ENCODE measurements around the gene B3GNT3. TPM values are rescaled to one million over a fixed set of nuclear protein-coding genes. Genes with fewer than 3 reads are reported as not detected.

Gene B3GNT3
- total RNA-seq, 1 experiment from 2014 or later = 2.8 TPM

GRCh38 chr19:17837972-17838371, 43.0 kb downstream of the B3GNT3 start:
- peaks cover 3% of the 10 kb centered on the region for H3K27me3 Mint-ChIP-seq (ENCODE audit: insufficient read depth, unreplicated experiment)
- POLR2A ChIA-PET = no interaction called here
- H3K4me3 Mint-ChIP-seq (ENCODE audit: unreplicated experiment) = no peak overlapping the region
- Histone ChIP-seq H3K9me3 (no peaks in the 10 kb centered on the region), H3K36me3 (ENCODE audit: control insufficient read depth, insufficient read depth, low read length) (no peaks in the 10 kb centered on the region), H3K4me3 (ENCODE audit: low read depth, low read length) (no peak overlapping the region), H3K4me1 (no peaks in the 10 kb centered on the region), H3K27me3 (replicated peaks; ENCODE audit: control insufficient read depth, insufficient read depth, low read length) (no peaks in the 10 kb centered on the region)
- no peak for DNase-seq
- no peaks in the 10 kb centered on the region for H3K36me3 Mint-ChIP-seq (ENCODE audit: insufficient read depth, unreplicated experiment)
- H3K9me3 Mint-ChIP-seq (ENCODE audit: unreplicated experiment) = no peaks in the 10 kb centered on the region
- BruUV-seq (replicated peaks) = no TSS peak
- no peak for TF ChIP-seq CTCF (IDR thresholded peaks at IDR 0.05; ENCODE audit: insufficient read depth in 1 of 2, low read depth in 1 of 2, low read length in 1 of 2, severe bottlenecking in 1 of 2, unreplicated experiment in 1 of 2)
- no peaks in the 10 kb centered on the region for H3K4me1 Mint-ChIP-seq (ENCODE audit: low read depth, unreplicated experiment)
- no peak overlapping the region for H3K27ac Mint-ChIP-seq (ENCODE audit: unreplicated experiment)
- intact Hi-C loops (cut with micrococcal nuclease; ENCODE audit: unreplicated experiment) = no loop called here
- CTCF ChIA-PET = no interaction called here

GRCh38 chr19:17840019-17840418, 45.1 kb downstream of the B3GNT3 start:
- POLR2A ChIA-PET = no interaction called here
- no peak for TF ChIP-seq CTCF (IDR thresholded peaks at IDR 0.05; ENCODE audit: insufficient read depth in 1 of 2, low read depth in 1 of 2, low read length in 1 of 2, severe bottlenecking in 1 of 2, unreplicated experiment in 1 of 2)
- no peaks in the 10 kb centered on the region for H3K27me3 ChIP-seq (replicated peaks; ENCODE audit: control insufficient read depth, insufficient read depth, low read length)
- no peaks in the 10 kb centered on the region for H3K9me3 ChIP-seq
- CTCF ChIA-PET = no interaction called here
- no peak overlapping the region for H3K4me3 ChIP-seq (ENCODE audit: low read depth, low read length)
- intact Hi-C loops (cut with micrococcal nuclease; ENCODE audit: unreplicated experiment) = no loop called here
- no peaks in the 10 kb centered on the region for H3K4me1 ChIP-seq
- H3K36me3 ChIP-seq (ENCODE audit: control insufficient read depth, insufficient read depth, low read length) = no peaks in the 10 kb centered on the region
- Mint-ChIP-seq H3K4me3 (ENCODE audit: unreplicated experiment) (no peak overlapping the region), H3K4me1 (ENCODE audit: low read depth, unreplicated experiment) (no peaks in the 10 kb centered on the region), H3K27me3 (ENCODE audit: insufficient read depth, unreplicated experiment) (peaks cover 3% of the 10 kb centered on the region), H3K36me3 (ENCODE audit: insufficient read depth, unreplicated experiment) (no peaks in the 10 kb centered on the region), H3K9me3 (ENCODE audit: unreplicated experiment) (no peaks in the 10 kb centered on the region), H3K27ac (ENCODE audit: unreplicated experiment) (no peak overlapping the region)
- no peak for DNase-seq
- BruUV-seq (replicated peaks) = no TSS peak

- Histone ChIP-seq H3K4me3 (ENCODE audit: low read depth, low read length) (no peak overlapping the region), H3K36me3 (ENCODE audit: control insufficient read depth, insufficient read depth, low read length) (no peaks in the 10 kb centered on the region), H3K27me3 (replicated peaks; ENCODE audit: control insufficient read depth, insufficient read depth, low read length) (no peaks in the 10 kb centered on the region), H3K9me3 (no peaks in the 10 kb centered on the region), H3K4me1 (no peaks in the 10 kb centered on the region)
- POLR2A ChIA-PET = no interaction called here
- no peaks in the 10 kb centered on the region for H3K9me3 Mint-ChIP-seq (ENCODE audit: unreplicated experiment)
- intact Hi-C loops (cut with micrococcal nuclease; ENCODE audit: unreplicated experiment) = no loop called here
- no TSS peak for BruUV-seq (replicated peaks)
- H3K27ac Mint-ChIP-seq (ENCODE audit: unreplicated experiment) = no peak overlapping the region
- CTCF ChIA-PET = no interaction called here
- TF ChIP-seq CTCF (IDR thresholded peaks at IDR 0.05; ENCODE audit: insufficient read depth in 1 of 2, low read depth in 1 of 2, low read length in 1 of 2, severe bottlenecking in 1 of 2, unreplicated experiment in 1 of 2) = no peak
- H3K27me3 Mint-ChIP-seq (ENCODE audit: insufficient read depth, unreplicated experiment) = no peaks in the 10 kb centered on the region
- no peaks in the 10 kb centered on the region for H3K4me1 Mint-ChIP-seq (ENCODE audit: low read depth, unreplicated experiment)
- H3K36me3 Mint-ChIP-seq (ENCODE audit: insufficient read depth, unreplicated experiment) = no peaks in the 10 kb centered on the region
- no peak overlapping the region for H3K4me3 Mint-ChIP-seq (ENCODE audit: unreplicated experiment)
- no peak for DNase-seq
Observed at GRCh38 chr19:17841371-17841809, 46.5 kb downstream of the B3GNT3 start.

Data from Caco-2 (cell line).